Gastroesophageal sphincter (tissue), 4 donors: ENCODE data around the gene EDN1. TPM values are rescaled to one million over a fixed set of nuclear protein-coding genes. Genes with fewer than 3 reads are reported as not detected.

Experiments
- small RNA-seq, 4 donors: library from RNA; depleted of rRNA; stranded (forward); fragments of <200 nt; gene quantifications; one replicate each; pipeline ENCODE3, GENCODE V24; 2016
- total RNA-seq, 4 donors: library from RNA; depleted of rRNA; stranded (reverse); fragments of >200 nt; gene quantifications; one replicate each; pipeline ENCODE4 v1.1.0, GENCODE V29; 2016

The EDN1 gene
- total RNA-seq, 4 donors from 2014 or later, result 3.6 to 39.6 (median 15.1) TPM

Small RNA genes lying within 50 kb of the gene (small RNA-seq; reads per million reads assigned to genes)
- 0 reads per million in 4 donors for gene SUMO2P12
